22Rv1 (cell line): ENCODE results near the gene NETO1.

ENCODE experiments used
- H3K27ac ChIP-seq: fragments of 450-650 bp; 2 replicates; pipeline ENCODE4 v1.5.1; 2017
- CTCF ChIP-seq: fragments of 450-650 bp; IDR thresholded peaks from 2 replicates; pipeline ENCODE4 v1.5.1; 2017; ENCODE audit warnings: mild to moderate bottlenecking
- ZFX ChIP-seq: fragments of 450-650 bp; IDR thresholded peaks from 2 replicates; pipeline ENCODE4 v1.6.1; 2017; ENCODE audit warnings: antibody characterized with exemption, borderline replicate concordance

NETO1 gene

GRCh38 chr18:72692595-72692994, 175.2 kb downstream of the NETO1 start:
- no peak overlapping the region for H3K27ac ChIP-seq
- TF ChIP-seq CTCF (no peak), ZFX (no peak)
